ENCODE results near the gene ALOX15.

- TF ChIP-seq POLR2AphosphoS5 (IDR thresholded peaks at IDR 0.05) (no peak), CTCF (IDR thresholded peaks at IDR 0.05) (no peak), EP300 (IDR thresholded peaks at IDR 0.05) (no peak), POLR2A (IDR thresholded peaks at IDR 0.05) (no peak)
These were observed 30.8 kb downstream of the ALOX15 start for GRCh38 chr17:4610656-4611055.
